Activated CD8-positive, alpha-beta memory T cell treated with anti-CD3 and anti-CD28 coated beads for 36 hours (primary cell): ENCODE data around the gene TFPI2. TPM values are rescaled to one million over a fixed set of nuclear protein-coding genes. Genes with fewer than 3 reads are reported as not detected.

ENCODE experiments used
- CTCF ChIA-PET: fragments of 350-600 bp; sonication (Branson Sonifier 250); formaldehyde crosslinking; loops from one replicate; lab custom pipeline; 2021; ENCODE audit warnings: antibody characterized with exemption; lab: Charles Lee
- POLR2A ChIA-PET: fragments of 350-600 bp; sonication (Branson Sonifier 250); formaldehyde crosslinking; loops from one replicate; lab custom pipeline; 2021; ENCODE audit warnings: antibody characterized with exemption; lab: Charles Lee
- total RNA-seq, 2 experiments: library from RNA; stranded (reverse); gene quantifications; one replicate each; pipeline ENCODE4 v1.2.3, GENCODE V29; 2021

The TFPI2 gene
- total RNA-seq, 2 experiments from 2014 or later: not detected

DNA sequence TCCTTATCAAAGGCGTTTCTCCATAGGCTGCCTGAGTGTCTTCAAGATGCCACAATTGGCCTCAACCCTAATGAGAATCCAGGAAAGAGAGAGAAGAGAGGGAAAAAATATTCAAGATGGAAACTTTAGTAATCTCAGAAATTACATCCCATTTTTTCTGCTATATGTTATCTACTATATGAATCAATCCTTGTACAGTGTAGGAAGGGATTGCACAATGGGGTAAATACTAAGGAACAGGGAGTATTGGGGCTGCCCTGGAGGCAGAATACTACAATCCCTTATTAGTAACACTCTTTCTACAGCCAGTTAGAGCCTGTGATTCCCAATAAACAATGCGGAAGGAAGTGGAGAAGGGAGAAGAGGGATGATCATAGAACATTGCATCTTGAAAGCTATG, 27.9 kb downstream of the TFPI2 start:
- CTCF ChIA-PET: no interaction called here
- POLR2A ChIA-PET: no interaction called here

DNA sequence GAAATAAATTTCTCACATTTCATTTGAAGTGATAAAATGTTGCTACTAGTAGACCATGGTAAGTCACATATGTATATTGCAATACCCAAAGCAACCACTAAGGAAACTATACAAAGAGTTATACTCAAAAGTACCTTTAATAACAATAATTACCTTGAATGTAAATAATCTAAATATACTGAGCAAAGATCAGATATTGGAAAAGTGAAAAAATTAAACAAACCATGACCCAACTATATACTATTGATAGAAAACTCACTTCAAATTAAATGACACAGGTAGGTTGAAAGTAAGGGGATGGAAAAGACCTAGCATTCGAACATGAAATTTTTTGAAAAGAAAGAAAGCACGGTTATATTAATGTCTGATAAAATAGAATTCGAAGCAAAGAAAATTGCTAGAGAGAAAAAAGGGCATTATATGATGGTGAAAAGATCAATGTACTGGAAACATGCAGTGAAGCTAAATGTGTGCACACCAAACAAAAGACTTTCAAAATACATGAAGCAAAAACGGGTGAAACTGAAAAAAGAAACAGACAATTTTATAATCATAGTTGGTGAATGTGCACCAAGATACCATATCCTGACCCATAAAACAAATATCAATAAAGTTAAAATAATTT, 29.1 kb downstream of the TFPI2 start:
- ChIA-PET CTCF (no interaction called here), POLR2A (interaction anchor here (0.6 kb wide), 1 partner anchor 15 kb away, joined by 3 read pairs; no protein-coding TSS in a partner anchor)

DNA sequence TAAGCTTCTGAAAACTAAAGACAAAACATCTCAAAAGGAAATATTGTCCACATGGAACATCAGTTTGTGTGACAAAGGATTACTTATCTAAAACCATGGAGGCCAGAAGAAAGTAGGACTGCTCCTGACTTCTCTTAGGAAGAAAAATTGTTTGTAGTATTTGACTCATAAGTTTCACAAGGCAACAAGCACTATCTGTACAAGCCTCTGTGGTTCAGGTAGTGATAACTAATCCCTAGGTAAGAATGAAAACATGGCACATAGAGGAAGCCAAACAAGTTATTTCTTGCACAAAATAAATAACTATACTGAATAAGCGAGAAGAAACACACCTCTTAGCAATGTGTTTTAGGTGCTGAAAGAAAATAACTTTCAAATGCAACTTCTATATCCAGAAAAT, 30.3 kb downstream of the TFPI2 start:
- ChIA-PET POLR2A (no interaction called here), CTCF (no interaction called here)

DNA sequence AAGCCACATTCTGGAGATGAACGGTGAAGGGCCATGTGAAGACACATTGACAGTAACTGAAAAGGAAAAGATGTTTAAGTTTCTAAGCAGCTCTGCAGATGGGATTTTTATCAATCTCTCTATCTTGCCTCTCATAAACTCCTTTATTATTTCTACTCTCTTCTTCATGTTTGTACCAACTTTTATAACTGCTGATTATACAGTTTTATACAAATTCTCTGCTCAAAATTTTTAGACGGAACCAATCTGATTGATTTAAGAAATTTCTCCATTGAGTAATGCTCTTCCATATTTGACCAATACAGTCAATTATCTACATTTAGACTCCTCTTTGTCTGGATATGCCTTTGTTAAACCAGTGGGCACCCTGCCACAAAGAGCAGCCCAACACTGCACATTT, 31.7 kb downstream of the TFPI2 start:
- ChIA-PET CTCF (no interaction called here), POLR2A (no interaction called here)

DNA sequence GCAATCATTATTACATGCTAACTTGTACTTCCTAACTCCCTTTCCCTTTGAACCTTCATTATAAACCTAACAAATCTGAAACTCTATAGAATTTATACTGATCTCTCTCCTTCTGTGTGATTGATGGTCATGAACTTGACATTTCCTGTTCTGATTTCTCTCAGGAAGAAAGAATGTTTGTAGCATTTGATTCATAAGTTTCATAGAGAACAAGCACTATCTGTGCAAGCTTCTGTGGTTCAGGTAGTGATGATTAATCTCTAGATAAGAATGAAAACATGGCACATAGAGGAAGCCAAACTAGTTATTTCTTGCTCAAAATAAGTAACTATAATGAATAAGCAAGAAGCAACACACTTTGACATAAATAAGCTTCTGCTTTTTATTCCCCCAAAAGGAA, 34.2 kb downstream of the TFPI2 start:
- POLR2A ChIA-PET: no interaction called here
- CTCF ChIA-PET: no interaction called here

DNA sequence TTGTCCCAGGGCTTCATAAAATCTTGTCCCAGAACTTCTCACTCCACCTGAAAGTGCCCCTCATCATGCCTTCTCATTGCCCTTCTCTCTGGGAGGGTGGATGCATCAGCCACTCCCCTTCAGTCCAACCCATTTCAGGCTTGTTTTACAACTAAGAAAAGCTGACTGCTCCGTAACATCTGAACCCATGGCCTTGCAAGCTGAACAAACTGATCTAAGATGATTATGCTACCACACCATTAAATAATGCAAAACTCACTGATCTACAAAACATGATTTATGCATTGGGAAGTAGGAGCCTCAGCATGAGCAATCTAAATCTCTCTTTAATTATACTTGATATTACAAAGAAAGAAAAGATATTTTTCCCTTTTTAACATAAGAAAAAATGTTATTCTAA, 34.8 kb downstream of the TFPI2 start:
- ChIA-PET CTCF (no interaction called here), POLR2A (no interaction called here)

DNA sequence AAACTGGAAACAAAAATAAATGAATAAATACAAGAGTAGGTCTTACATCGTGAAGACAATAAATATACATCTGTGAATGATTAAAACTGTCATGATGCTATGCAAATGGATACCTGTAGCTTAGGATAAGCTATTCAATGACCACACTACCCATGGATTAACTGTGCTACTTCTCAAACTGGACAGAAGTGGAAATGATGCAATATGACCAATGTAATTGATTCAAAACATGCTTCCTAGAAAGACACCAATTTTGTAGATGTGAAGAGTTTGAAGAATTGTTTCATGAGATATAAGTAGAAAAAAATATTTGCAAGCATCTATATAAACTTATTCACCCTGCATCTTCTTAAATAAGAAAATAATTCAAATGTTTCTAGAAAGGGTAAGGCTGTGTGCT, 36.1 kb downstream of the TFPI2 start:
- ChIA-PET POLR2A (no interaction called here), CTCF (no interaction called here)

DNA sequence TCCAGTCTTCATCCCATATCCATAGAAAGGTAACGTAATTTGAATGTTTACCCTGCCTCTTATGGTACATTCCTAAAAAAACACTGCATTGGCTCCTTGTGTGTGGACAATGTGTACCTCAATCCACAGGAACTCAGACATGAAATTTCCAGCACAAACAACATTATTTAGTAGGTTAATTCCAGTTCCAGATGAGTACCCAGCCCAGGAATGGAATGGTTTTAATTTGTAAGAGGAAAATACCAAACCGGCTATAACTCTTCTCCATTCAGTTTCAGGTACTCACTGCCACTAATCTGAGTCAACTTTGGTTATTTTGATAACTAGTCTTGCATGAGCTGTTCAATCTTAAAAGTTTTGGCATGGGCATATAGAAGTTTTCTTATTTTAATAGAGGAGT, 39.0 kb downstream of the TFPI2 start:
- POLR2A ChIA-PET: no interaction called here
- CTCF ChIA-PET: no interaction called here

DNA sequence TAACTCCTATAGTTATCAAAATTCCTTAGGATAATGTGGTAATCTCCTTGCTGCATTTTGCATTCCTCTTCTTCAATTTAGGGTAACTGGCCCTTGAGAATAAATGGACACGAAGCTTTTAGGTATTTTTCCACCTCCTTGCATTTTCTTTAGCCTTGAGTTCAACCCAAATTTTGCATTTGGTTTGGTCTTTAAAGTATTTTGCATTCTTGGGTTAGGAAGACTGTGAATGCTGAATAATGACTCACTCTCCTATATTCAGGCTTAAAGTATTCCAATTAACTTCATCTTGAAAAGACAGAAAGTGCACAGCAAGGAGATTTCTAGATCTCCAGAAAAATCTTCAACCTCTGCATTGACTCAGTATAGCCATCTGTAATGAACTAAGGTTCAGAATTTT, 47.3 kb downstream of the TFPI2 start:
- ChIA-PET CTCF (interaction anchor here (1.0 kb wide), 1 partner anchor 13 kb away, joined by 3 read pairs; no protein-coding TSS in a partner anchor), POLR2A (no interaction called here)

DNA sequence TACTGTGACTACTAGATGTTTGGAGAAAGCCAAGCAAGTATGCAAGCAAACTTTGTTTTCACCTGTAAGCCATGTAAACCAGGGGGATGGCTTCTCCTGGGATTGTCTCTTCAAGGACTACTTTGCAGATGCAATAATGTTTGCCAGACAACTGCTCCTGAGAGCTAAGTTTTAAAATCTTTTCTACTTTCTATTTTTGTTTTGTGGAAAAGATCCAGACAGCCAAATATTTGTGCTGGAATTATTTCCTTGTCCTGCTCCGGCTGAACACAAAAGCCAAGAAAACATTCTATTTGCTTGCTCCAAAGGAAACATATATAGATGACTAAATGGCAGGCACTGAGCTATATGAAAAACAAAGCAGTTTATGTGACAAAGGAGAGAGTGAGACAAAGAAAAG, 51.6 kb downstream of the TFPI2 start:
- CTCF ChIA-PET: no interaction called here
- POLR2A ChIA-PET: no interaction called here

DNA sequence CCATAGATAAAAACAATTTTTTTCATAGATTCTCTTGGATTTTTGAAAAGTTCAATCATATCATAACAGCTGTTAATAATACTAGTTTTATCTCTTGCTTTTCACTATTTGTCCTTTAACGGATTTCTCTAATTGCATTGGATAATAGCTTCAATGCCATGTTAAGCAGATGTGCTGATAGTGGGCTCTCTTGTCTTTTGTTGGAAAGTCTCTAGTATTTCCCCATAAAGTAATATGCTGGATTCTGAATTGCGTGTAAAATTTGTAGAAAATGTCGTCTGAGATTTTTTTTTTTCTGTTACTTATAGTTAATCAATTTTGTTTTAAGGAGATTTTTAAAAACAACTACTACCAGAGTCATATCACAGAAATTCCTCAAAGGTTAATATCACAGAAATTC, 53.3 kb downstream of the TFPI2 start:
- POLR2A ChIA-PET: no interaction called here

DNA sequence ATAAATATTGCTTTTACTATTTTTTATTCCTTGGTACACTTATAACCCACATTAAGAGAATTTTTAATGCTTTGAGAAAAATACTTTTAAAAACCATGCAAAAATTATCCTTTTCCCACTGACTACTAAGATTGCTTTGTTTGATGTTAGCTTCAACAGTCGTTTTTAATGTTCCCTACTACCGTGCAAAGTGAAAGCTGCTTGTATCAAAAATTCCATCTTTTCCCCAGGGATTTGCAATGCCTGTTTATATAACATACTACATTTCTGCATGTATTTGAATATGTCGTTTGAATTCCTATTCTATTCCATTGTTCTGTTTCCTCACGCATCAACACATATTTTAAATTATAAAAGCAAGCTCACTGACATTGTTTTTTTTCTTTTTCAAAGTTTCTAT, 54.4 kb downstream of the TFPI2 start:
- POLR2A ChIA-PET: no interaction called here
- CTCF ChIA-PET: no interaction called here

More for the DNA sequence above, 53.3 kb downstream of the TFPI2 start:
- CTCF ChIA-PET: no interaction called here

DNA sequence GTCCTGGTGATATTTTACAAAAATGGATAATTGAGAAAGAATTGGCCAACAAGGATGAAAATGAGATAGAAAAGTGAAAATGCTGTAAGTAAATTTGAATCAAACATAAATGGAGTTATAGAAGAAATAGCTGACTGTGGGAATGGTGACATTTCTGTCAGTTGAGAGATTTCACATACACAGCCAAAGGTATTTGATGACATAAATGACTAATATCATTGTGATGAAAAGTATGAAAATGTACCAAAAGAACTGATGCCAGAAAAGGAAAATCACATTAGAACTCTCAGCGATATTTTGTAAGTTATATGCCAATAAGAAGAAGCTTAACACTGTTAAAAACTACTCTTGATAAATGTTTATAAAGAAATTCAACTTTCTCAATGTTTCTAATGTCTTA, 54.9 kb downstream of the TFPI2 start:
- ChIA-PET CTCF (no interaction called here), POLR2A (no interaction called here)

Other genes with a start within 250 kb of the TFPI2 start
- not detected for gene GNGT1, start 15.8 kb upstream of the TFPI2 start, total RNA-seq
- not detected for gene GNG11, start 31.0 kb upstream of the TFPI2 start, total RNA-seq
- gene BET1, start 113.6 kb upstream of the TFPI2 start, total RNA-seq: 10 to 100 TPM; 18.0 to 20.3 TPM